ENCODE results near the gene C5. TPM values are rescaled to one million over a fixed set of nuclear protein-coding genes. Genes with fewer than 3 reads are reported as not detected.

C5 gene
- total and polyA plus RNA-seq, 2 experiments from 2014 or later: 13.8 to 55.4 TPM

GRCh38 chr9:120961936-120962335, 88.1 kb downstream of the C5 start:
- no peaks in the 10 kb centered on the region for H4K20me1 ChIP-seq (ENCODE audit: insufficient read depth, poor library complexity, severe bottlenecking)
- H3K36me3 ChIP-seq (replicated peaks; ENCODE audit: insufficient read depth, low read depth): no peaks in the 10 kb centered on the region
- H3K4me1 ChIP-seq (ENCODE audit: insufficient read depth): peaks cover 7% of the 10 kb centered on the region
- H3K9me3 ChIP-seq (ENCODE audit: low read depth): no peaks in the 10 kb centered on the region
- no peaks in the 10 kb centered on the region for H3K79me2 ChIP-seq
- TF ChIP-seq EZH2phosphoT487 (IDR thresholded peaks at IDR 0.05; ENCODE audit: low read depth, severe bottlenecking, unreplicated experiment) (no peak), EZH2 (IDR thresholded peaks at IDR 0.05; ENCODE audit: borderline replicate concordance) (no peak)
- TF ChIP-seq, protein P1, sequence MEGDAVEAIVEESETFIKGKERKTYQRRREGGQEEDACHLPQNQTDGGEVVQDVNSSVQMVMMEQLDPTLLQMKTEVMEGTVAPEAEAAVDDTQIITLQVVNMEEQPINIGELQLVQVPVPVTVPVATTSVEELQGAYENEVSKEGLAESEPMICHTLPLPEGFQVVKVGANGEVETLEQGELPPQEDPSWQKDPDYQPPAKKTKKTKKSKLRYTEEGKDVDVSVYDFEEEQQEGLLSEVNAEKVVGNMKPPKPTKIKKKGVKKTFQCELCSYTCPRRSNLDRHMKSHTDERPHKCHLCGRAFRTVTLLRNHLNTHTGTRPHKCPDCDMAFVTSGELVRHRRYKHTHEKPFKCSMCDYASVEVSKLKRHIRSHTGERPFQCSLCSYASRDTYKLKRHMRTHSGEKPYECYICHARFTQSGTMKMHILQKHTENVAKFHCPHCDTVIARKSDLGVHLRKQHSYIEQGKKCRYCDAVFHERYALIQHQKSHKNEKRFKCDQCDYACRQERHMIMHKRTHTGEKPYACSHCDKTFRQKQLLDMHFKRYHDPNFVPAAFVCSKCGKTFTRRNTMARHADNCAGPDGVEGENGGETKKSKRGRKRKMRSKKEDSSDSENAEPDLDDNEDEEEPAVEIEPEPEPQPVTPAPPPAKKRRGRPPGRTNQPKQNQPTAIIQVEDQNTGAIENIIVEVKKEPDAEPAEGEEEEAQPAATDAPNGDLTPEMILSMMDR (IDR thresholded peaks at IDR 0.05; ENCODE audit: poor library complexity): no peak
- no peaks in the 10 kb centered on the region for H3K27me3 ChIP-seq
- no peak overlapping the region for H3K4me3 ChIP-seq
- DNase-seq (ENCODE audit: low spot score): no peak
- no peak overlapping the region for H2AFZ ChIP-seq
- WGBS (ENCODE audit: low lambda C conversion rate, missing lambda C conversion rate): 93% methylated on average over 3 of the region's 3 CpGs
- no peak overlapping the region for H3K27ac ChIP-seq
- H3K4me2 ChIP-seq: no peak overlapping the region
- H3K9me2 ChIP-seq (replicated peaks; ENCODE audit: insufficient read depth): no peaks in the 10 kb centered on the region

DNA sequence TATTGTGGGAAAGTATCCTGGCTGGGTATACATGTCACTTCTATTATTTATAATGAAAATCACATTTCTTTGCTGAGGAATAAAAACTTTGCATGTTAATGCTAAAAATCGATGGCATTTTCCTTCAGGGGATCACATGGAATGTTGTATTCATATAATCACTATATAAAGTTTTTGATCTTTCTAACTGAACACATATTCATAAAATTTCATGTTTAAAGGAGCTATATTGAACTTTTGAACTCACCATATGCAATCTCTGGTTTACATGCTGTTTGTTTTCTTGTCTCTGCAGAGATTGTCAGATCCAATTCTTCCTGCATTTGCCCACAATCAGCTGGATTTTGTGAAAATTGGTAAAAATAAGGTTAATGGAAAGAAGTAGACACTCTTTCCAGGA, 90.1 kb downstream of the C5 start:
- Histone ChIP-seq H3K79me2 (no peaks in the 10 kb centered on the region), H3K4me3 (no peak overlapping the region), H4K20me1 (ENCODE audit: insufficient read depth, poor library complexity, severe bottlenecking) (no peaks in the 10 kb centered on the region), H3K27ac (peak overlapping the region; percentile 5), H3K4me2 (no peak overlapping the region), H3K27me3 (no peaks in the 10 kb centered on the region), H3K9me3 (ENCODE audit: low read depth) (no peaks in the 10 kb centered on the region), H3K9me2 (replicated peaks; ENCODE audit: insufficient read depth) (no peaks in the 10 kb centered on the region), H2AFZ (no peak overlapping the region), H3K4me1 (ENCODE audit: insufficient read depth) (no peaks in the 10 kb centered on the region), H3K36me3 (replicated peaks; ENCODE audit: insufficient read depth, low read depth) (no peaks in the 10 kb centered on the region)
- DNase-seq (ENCODE audit: low spot score): no peak
- 64% methylated on average over 1 of the region's 1 CpG for WGBS (ENCODE audit: low lambda C conversion rate, missing lambda C conversion rate)
- no peak for TF ChIP-seq EZH2phosphoT487 (IDR thresholded peaks at IDR 0.05; ENCODE audit: low read depth, severe bottlenecking, unreplicated experiment)
- no peak for TF ChIP-seq EZH2 (IDR thresholded peaks at IDR 0.05; ENCODE audit: borderline replicate concordance)
- TF ChIP-seq, protein P1 (IDR thresholded peaks at IDR 0.05; ENCODE audit: poor library complexity): no peak

DNA sequence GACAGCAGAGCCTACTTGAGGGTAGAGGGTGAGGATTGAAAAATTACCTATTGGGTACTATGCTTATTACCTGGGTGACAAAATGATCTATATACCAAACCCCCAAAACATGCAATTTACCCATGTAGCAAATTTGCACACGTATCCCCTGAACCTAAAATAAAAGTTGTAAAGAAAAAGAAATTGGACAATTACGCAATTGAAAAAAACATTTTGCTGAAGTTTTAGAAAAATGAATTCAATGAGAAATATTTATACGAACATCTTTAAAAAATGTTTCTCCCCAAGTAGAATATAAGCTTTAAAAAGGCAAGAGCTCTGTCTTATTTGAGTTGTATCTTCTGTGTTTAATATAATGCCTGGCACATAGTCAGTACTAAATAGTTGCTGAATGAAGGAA, 93.2 kb downstream of the C5 start:
- no peak overlapping the region for H3K4me3 ChIP-seq

More for the DNA sequence above, 93.2 kb downstream of the C5 start:
- Histone ChIP-seq H3K79me2 (no peaks in the 10 kb centered on the region), H3K36me3 (replicated peaks; ENCODE audit: insufficient read depth, low read depth) (no peaks in the 10 kb centered on the region), H3K9me2 (replicated peaks; ENCODE audit: insufficient read depth) (no peaks in the 10 kb centered on the region), H3K9me3 (ENCODE audit: low read depth) (no peaks in the 10 kb centered on the region), H3K27ac (no peak overlapping the region), H3K27me3 (no peaks in the 10 kb centered on the region), H3K4me1 (ENCODE audit: insufficient read depth) (no peaks in the 10 kb centered on the region), H2AFZ (no peak overlapping the region), H4K20me1 (ENCODE audit: insufficient read depth, poor library complexity, severe bottlenecking) (no peaks in the 10 kb centered on the region), H3K4me2 (no peak overlapping the region)
- TF ChIP-seq EZH2phosphoT487 (IDR thresholded peaks at IDR 0.05; ENCODE audit: low read depth, severe bottlenecking, unreplicated experiment) (no peak), EZH2 (IDR thresholded peaks at IDR 0.05; ENCODE audit: borderline replicate concordance) (no peak)
- TF ChIP-seq, protein P1 (IDR thresholded peaks at IDR 0.05; ENCODE audit: poor library complexity): no peak
- DNase-seq (ENCODE audit: low spot score): no peak
- WGBS (ENCODE audit: low lambda C conversion rate, missing lambda C conversion rate): 96% methylated on average over 3 of the region's 3 CpGs

Measured in hepatocyte (in vitro differentiated cells).